ENCODE data around the gene AGPAT3.
"Not testable (repeated sequence)": the region's sequence is repeated elsewhere in the genome, so short reads cannot be mapped to it uniquely, and the experiment has no call there.

Gene AGPAT3

GRCh38 chr21:43895196-43895595, 30.2 kb downstream of the AGPAT3 start:
- POLR2A ChIA-PET = no interaction called here
- Histone ChIP-seq H3K36me3 (ENCODE audit: control insufficient read depth in 2 of 2, insufficient read depth in 1 of 2, low read length in 2 of 2) (peaks cover 4 to 11% of the 10 kb centered on the region in 2 experiments), H3K4me1 (ENCODE audit: control insufficient read depth, insufficient read depth, low read length) (peaks cover 8% of the 10 kb centered on the region; the same call in 1 of the 2 replicates), H3K9me3 (ENCODE audit: control insufficient read depth, insufficient read depth, low read depth, low read length) (no peaks in the 10 kb centered on the region), H3K4me3 (ENCODE audit: low read depth, low read length) (no peak overlapping the region), H3K27ac (ENCODE audit: extremely low read depth, low read depth, low read length) (no peak overlapping the region)
- CTCF ChIA-PET = interaction anchor here (2.3 kb wide), 1 partner anchor 44 kb away, joined by 12 read pairs; no protein-coding TSS in a partner anchor
- TF ChIP-seq ZNF776 (tag by site-specific recombination; IDR thresholded peaks at IDR 0.05; ENCODE audit: borderline replicate concordance) (no peak), ZNF404 (tag by site-specific recombination; IDR thresholded peaks at IDR 0.05) (no peak), TSHZ1 (tag by site-specific recombination; IDR thresholded peaks at IDR 0.05; ENCODE audit: borderline replicate concordance) (no peak)

GRCh38 chr21:43896696-43897299, 31.8 kb downstream of the AGPAT3 start:
- H3K27ac ChIP-seq (ENCODE audit: extremely low read depth, low read depth, low read length); CTCF ChIA-PET; H3K4me1 ChIP-seq (ENCODE audit: control insufficient read depth, insufficient read depth, low read length); H3K9me3 ChIP-seq (ENCODE audit: control insufficient read depth, insufficient read depth, low read depth, low read length); H3K4me3 ChIP-seq (ENCODE audit: low read depth, low read length): not testable (repeated sequence)
- H3K36me3 ChIP-seq (ENCODE audit: control insufficient read depth in 2 of 2, insufficient read depth in 1 of 2, low read length in 2 of 2) = peaks cover 0 to 11% of the 10 kb centered on the region in 2 experiments
- POLR2A ChIA-PET = interaction anchor here (0.7 kb wide), 1 partner anchor 9 kb away, joined by 3 read pairs; no protein-coding TSS in a partner anchor

GRCh38 chr21:43899307-43900077, 34.5 kb downstream of the AGPAT3 start:
- no peaks in the 10 kb centered on the region for H3K4me1 ChIP-seq (ENCODE audit: control insufficient read depth, insufficient read depth, low read length)
- H3K9me3 ChIP-seq (ENCODE audit: control insufficient read depth, insufficient read depth, low read depth, low read length) = no peaks in the 10 kb centered on the region
- no peak overlapping the region for H3K4me3 ChIP-seq (ENCODE audit: low read depth, low read length)
- TF ChIP-seq AEBP2 (tag by site-specific recombination; IDR thresholded peaks at IDR 0.05; ENCODE audit: borderline replicate concordance) (no peak), SP2 (tag by site-specific recombination; IDR thresholded peaks at IDR 0.05) (no peak), ZNF23 (tag by site-specific recombination; IDR thresholded peaks at IDR 0.05; ENCODE audit: borderline replicate concordance) (no peak), ZBTB17 (tag by site-specific recombination; IDR thresholded peaks at IDR 0.05) (no peak)
- peaks cover 0 to 11% of the 10 kb centered on the region in 2 experiments; a peak in 2 of 3 replicates for H3K36me3 ChIP-seq (ENCODE audit: control insufficient read depth in 2 of 2, insufficient read depth in 1 of 2, low read length in 2 of 2)
- ChIA-PET CTCF (no interaction called here), POLR2A (no interaction called here)
- H3K27ac ChIP-seq (ENCODE audit: extremely low read depth, low read depth, low read length) = no peak overlapping the region

GRCh38 chr21:43900078-43900385, 35.0 kb downstream of the AGPAT3 start:
- Histone ChIP-seq H3K4me3 (ENCODE audit: low read depth, low read length) (no peak overlapping the region), H3K4me1 (ENCODE audit: control insufficient read depth, insufficient read depth, low read length) (no peaks in the 10 kb centered on the region), H3K27ac (ENCODE audit: extremely low read depth, low read depth, low read length) (no peak overlapping the region), H3K9me3 (ENCODE audit: control insufficient read depth, insufficient read depth, low read depth, low read length) (no peaks in the 10 kb centered on the region), H3K36me3 (ENCODE audit: control insufficient read depth in 2 of 2, insufficient read depth in 1 of 2, low read length in 2 of 2) (peaks cover 0 to 14% of the 10 kb centered on the region in 2 experiments; a peak in 2 of 3 replicates)
- POLR2A ChIA-PET = no interaction called here
- TF ChIP-seq ZNF169 (tag by site-specific recombination; IDR thresholded peaks at IDR 0.05) = no peak
- no peak for TF ChIP-seq CTCF (tag by site-specific recombination; IDR thresholded peaks at IDR 0.05)
- TF ChIP-seq ZNF248 (tag by site-specific recombination; IDR thresholded peaks at IDR 0.05) = no peak
- TF ChIP-seq ZNF776 (tag by site-specific recombination; IDR thresholded peaks at IDR 0.05; ENCODE audit: borderline replicate concordance) = no peak
- CTCF ChIA-PET = no interaction called here
